Limb (tissue), 2 donors: ENCODE data around the gene P2RX7.

Source experiments
- DNase-seq, 2 donors: peaks; one replicate each; pipeline ENCODE4 v3.0.0-alpha.2; 2016; ENCODE audit errors: extremely low spot score in 2 of 2

The P2RX7 gene

GRCh38 chr12:121110211-121110940 lies 22.3 kb upstream of the P2RX7 start:
- DNase-seq = peak; percentile 58 to 59

GRCh38 chr12:121111684-121112083 lies 21.0 kb upstream of the P2RX7 start:
- no peak for DNase-seq

- DNase-seq = no peak
Measured at GRCh38 chr12:121112496-121112895, 20.2 kb upstream of the P2RX7 start.

GRCh38 chr12:121113057-121113456 lies 19.6 kb upstream of the P2RX7 start:
- no peak for DNase-seq

- DNase-seq = no peak
Measured at GRCh38 chr12:121114019-121114639, 18.5 kb upstream of the P2RX7 start.

- no peak for DNase-seq
Measured at GRCh38 chr12:121114806-121115205, 17.9 kb upstream of the P2RX7 start.

- no peak for DNase-seq
Measured at GRCh38 chr12:121115530-121115929, 17.1 kb upstream of the P2RX7 start.

- DNase-seq = no peak
Measured at GRCh38 chr12:121116318-121117225, 16.1 kb upstream of the P2RX7 start.

- no peak for DNase-seq
Measured at GRCh38 chr12:121117226-121117777, 15.4 kb upstream of the P2RX7 start.

GRCh38 chr12:121120323-121120722 lies 12.4 kb upstream of the P2RX7 start:
- no peak for DNase-seq

- no peak for DNase-seq
Measured at GRCh38 chr12:121120989-121121755, 11.5 kb upstream of the P2RX7 start.

- no peak for DNase-seq
Measured at GRCh38 chr12:121121805-121122204, 10.9 kb upstream of the P2RX7 start.

GRCh38 chr12:121123488-121123887 lies 9.2 kb upstream of the P2RX7 start:
- no peak for DNase-seq

- no peak for DNase-seq
Measured at GRCh38 chr12:121124402-121125109, 8.1 kb upstream of the P2RX7 start.

- no peak for DNase-seq
Measured at GRCh38 chr12:121127501-121127900, 5.2 kb upstream of the P2RX7 start.

GRCh38 chr12:121128908-121129810 lies 3.5 kb upstream of the P2RX7 start:
- DNase-seq = peak in 1 of 2 donors; percentile 37

- DNase-seq = no peak
Measured at GRCh38 chr12:121129811-121130147, 2.9 kb upstream of the P2RX7 start.

GRCh38 chr12:121130866-121131373 lies 1.8 kb upstream of the P2RX7 start:
- no peak for DNase-seq

GRCh38 chr12:121131941-121132341 lies 735 bp upstream of the P2RX7 start:
- no peak for DNase-seq
